GM12891 (cell line): Measurements from ENCODE around the gene RHBG.

Source experiments
- PAX5 ChIP-seq: IDR thresholded peaks from 2 replicates; pipeline ENCODE4 v1.6.1; 2011; ENCODE audit warnings: low read length, moderate library complexity, mild to moderate bottlenecking; ENCODE audit not compliant: insufficient read depth, severe bottlenecking
- POLR2A ChIP-seq: IDR thresholded peaks from 2 replicates; pipeline ENCODE4 v1.6.1; 2011; ENCODE audit warnings: low read depth, low read length, control low read depth
- POLR2AphosphoS5 ChIP-seq: IDR thresholded peaks from 2 replicates; pipeline ENCODE4 v1.6.1; 2011; ENCODE audit warnings: low read depth, low read length, control low read depth
- POU2F2 ChIP-seq: IDR thresholded peaks from 2 replicates; pipeline ENCODE4 v1.6.1; 2011; ENCODE audit warnings: low read depth, mild to moderate bottlenecking, control low read depth, low read length, moderate library complexity
- SPI1 ChIP-seq: IDR thresholded peaks from 2 replicates; pipeline ENCODE4 v1.6.1; 2011; ENCODE audit warnings: low read depth, low read length, control low read depth
- TAF1 ChIP-seq: IDR thresholded peaks from 2 replicates; pipeline ENCODE4 v1.6.1; 2011; ENCODE audit warnings: low read depth, low read length, control low read depth

GRCh38 chr1:156378557-156378956 is 9.5 kb downstream of the RHBG start:
- TF ChIP-seq TAF1 (no peak), POLR2AphosphoS5 (no peak), POLR2A (no peak), SPI1 (no peak), PAX5 (no peak), POU2F2 (no peak)
